HG03521 (cell line): ENCODE data around the gene PI4KA.
"Not testable (repeated sequence)": the region's sequence is repeated elsewhere in the genome, so short reads cannot be mapped to it uniquely, and the experiment has no call there.

Experiments
- ATAC-seq: cut with Tn5 transposase; IDR thresholded peaks from one replicate; pipeline ENCODE4 v1.9.1; 2021; ENCODE audit warnings: mild to moderate bottlenecking, moderate library complexity; ENCODE audit not compliant: unreplicated experiment

Gene PI4KA

DNA sequence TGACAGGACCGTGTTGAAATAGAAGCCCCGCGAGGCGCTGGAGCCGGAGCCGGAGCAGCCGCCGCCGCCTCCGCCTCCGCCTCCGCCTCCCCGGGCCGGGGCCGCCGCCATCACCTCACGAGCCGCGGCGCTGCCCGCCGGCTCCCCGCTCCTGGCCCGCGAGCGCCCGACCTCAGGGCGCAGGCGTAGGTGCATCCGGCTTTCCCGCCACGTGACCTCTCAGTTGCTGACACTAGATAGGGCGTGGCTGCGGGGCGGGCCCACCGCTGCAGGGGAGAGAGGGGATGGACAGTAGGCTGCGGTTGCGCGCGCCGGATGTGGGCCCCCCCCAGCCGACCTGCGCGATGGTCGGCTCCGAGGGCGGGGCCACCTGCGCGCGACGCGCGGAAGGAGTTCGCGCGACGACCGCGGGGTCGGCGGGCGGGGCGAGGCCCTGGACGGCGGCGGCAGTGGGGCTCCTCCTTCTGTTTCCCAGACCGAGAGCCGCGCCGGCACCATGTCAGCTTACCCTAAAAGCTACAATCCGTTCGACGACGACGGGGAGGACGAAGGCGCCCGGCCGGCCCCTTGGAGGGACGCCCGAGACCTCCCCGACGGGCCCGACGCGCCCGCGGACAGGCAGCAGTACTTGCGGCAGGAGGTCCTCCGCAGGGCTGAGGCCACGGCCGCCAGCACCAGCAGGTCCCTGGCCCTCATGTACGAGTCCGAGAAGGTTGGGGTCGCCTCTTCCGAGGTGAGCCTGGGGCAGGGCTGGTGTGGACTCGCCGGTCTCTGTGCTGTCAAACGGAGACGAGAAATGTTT is at the start of gene PI4KA, which contains the start of gene SNAP29:
TSS of gene PI4KA (minus strand) at position 197 of the 802 bp plus-strand sequence. CDS start at position 111, 86 bp downstream.
TSS of gene SNAP29 (plus strand) at position 393 of the 802 bp plus-strand sequence. CDS start at position 497, 104 bp downstream.
- ATAC-seq: peak; percentile 93

DNA sequence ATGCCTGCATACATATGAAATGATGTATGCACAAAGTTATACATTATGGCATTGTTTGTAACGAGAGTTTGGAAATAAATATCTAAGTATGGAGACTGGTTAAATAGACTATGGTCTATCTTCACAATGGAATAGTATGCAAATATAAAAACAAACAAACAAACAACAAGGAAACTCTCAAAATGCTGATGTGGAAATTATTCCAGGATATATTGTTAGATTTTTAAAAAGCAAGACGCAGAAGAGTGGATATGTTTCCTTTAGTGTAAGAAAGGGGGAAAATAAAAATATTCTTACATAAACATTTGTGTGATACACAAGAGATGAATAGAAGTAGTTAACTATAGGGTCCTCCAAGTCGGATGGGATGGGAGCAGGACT is 47.8 kb upstream of the PI4KA start:
- ATAC-seq: no peak

- ATAC-seq: no peak
These were observed 47.1 kb upstream of the PI4KA start for GRCh38 chr22:20905415-20906386.

DNA sequence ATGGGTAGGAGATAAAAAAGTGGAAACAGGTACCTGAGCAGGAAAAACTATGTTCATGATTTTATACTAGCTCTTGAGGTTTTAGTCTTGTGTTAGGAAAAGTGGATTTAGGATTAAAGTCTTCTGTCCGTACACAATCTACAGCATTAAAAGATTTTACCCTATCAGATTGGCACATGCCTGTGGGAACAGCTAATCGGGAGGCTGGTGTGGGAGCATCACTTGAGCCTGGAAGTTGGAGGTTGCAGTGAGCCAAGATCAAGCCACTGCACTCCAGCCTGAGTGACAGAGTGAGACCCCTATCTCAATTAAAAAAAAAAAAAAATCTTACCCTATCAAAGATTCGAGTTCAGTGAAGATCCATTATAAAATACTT is 46.4 kb upstream of the PI4KA start:
- no peak for ATAC-seq

- no peak for ATAC-seq
These were observed 45.7 kb upstream of the PI4KA start for GRCh38 chr22:20904008-20904979.

GRCh38 chr22:20903093-20903492 is 44.5 kb upstream of the PI4KA start:
- no peak for ATAC-seq

DNA sequence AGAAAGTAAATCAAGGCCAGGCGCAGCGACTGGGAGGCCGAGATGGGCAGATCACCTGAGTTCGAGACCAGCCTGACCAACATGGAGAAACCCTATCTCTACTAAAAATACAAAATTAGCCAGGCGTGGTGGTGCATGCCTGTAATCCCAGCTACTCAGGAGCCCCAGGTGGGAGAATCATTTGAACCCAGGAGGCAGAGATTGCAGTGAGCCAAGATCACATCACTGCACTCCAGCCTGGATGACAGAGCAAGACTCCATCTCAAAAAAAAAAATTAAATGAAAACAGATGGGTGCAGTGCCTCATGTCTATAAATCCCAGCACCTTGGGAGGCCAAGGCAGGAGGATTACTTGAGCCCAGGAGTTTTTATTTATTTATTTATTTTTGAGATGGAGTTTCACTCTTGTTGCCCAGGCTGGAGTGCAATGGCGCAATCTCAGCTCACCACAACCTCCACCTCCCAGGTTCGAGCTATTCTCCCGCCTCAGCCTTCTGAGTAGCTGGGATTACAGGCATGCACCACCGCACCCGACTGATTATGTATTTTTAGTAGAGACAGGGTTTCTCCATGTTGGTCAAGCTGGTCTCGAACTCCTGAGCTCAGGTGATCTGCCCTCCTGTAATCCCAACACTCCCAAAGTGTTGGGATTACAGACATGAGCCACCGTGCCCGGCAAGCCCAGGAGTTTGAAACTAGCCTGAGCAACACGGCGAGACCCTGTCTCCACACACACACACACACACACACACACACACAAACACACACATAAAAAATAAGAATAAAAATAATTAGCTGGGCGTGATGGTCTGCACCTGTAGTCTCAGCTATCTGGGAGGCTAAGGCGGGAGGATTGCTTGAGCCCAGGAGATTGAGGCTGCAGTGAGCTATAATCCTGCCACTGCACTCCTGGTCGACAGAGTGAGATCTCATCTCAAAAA is 42.8 kb upstream of the PI4KA start:
- ATAC-seq: not testable (repeated sequence)

DNA sequence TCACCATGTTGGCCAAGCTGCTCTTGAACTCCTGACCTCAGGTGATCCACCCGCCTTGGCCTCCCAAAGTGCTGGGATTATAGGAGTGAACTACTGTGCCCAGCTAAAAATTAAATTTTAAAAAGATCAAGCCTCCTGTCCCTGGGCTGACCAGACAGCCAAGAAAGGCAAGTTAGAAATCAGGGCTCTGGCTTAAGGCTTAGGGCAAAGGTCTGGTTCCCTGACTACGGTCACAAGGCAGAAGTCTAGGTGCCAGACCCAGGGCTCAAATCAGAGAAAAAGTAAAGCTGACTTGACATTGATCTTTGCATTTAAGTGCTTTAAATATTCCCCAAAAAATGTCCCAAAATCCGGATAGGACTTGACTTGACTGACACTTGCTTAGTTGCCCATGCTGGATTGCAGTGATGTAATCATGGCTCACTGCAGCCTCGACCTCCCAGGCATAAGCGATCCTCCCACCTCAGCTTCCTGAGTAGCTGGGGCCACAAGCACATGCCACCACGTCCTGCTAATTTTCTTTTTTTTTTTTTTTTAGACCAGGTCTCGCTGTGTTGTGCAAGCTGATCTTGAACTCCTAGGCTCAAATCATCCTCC is 41.3 kb upstream of the PI4KA start:
- ATAC-seq: no peak

DNA sequence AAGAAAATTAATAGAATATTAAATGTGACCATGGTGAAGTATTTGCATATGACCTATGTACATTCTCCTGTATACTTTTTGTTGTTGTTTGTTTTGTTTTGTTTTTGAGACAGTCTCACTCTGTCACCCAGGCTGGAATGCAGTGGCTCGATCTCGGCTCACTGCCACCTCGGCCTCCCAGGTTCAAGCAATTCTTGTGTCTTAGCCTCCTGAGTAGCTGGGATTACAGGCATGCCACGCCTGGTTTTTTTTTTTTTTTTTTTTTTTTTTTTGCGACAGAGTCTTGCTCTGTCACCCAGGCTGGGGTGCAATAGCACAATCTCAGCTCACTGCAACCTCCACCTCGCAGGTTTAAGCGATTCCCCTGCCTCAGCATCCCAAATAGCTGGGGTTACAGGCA is 39.1 kb upstream of the PI4KA start:
- ATAC-seq: not testable (repeated sequence)

- no peak for ATAC-seq
These were observed 32.4 kb upstream of the PI4KA start for GRCh38 chr22:20890975-20891374.

- ATAC-seq: no peak
These were observed 31.4 kb upstream of the PI4KA start for GRCh38 chr22:20889904-20890540.

GRCh38 chr22:20889025-20889704 is 30.6 kb upstream of the PI4KA start:
- ATAC-seq: no peak

- no peak for ATAC-seq
These were observed 28.8 kb upstream of the PI4KA start for GRCh38 chr22:20887375-20887774.

DNA sequence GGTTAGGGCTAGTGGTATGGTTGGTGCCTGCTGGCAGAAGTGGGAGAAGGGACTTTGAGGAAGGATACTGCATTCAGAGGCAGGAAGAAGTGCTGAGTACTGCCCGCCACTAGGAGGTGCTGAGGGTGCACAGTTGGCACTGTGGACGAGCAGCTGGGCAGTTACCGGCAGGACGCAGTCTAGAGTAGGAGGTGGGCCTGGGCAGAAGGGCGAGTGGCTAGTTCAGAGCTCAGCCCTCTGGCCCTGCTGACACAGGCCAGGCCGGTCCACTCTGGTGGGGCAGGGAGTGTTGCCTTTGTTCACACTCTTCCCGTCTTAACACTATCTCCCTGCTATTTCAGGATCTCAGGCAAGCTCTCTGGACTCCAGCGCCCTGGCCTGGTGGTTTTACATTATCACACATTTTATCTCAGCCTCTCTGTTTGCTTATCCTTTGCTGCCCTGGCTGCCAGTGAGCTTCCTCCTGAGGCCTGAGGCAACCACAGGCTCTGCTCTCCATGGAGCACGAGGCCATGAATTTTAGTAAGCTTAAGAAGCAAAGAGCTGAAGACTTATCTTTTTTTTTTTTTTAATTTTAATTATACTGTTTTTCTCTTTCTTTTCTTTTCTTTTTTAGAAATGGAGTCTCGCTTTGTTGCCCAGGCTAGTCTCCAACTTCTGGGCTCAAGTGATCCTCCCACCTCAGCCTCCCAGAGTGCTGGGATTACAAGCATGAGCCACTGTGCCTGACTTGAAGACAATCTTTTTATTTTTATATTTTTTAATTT is 27.1 kb upstream of the PI4KA start:
- ATAC-seq: no peak

DNA sequence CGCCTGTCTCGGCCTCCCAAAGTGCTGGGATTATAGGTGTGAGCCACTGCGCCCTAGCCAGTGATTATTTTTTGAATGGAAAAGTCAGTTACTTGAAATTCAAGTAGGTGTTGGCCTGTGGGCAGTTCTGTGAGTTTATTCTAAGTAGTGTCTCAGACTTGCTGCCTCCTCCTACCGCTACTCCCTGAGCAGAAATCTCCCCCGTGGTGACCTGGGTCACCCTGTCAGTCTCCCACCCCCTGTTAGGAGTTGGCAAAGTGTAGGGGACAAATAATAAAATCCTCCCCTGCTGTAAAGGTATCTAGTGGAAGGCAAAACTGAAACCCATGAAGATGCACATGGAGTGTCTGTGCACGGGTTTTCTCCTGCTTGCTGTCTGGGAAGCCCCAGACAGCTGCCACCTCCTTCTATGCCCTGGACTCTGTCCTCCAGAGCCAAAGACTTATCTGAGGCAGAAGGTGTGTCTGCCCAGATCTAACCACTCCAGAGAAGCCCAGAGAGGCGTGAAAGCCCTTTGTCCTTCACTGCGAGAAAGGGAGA is 26.5 kb upstream of the PI4KA start:
- ATAC-seq: no peak

- no peak for ATAC-seq
These were observed 25.8 kb upstream of the PI4KA start for GRCh38 chr22:20884454-20884853.

- no peak for ATAC-seq
These were observed 24.2 kb upstream of the PI4KA start for GRCh38 chr22:20882855-20883254.
